ENCODE data around the gene MYH15.

Gene MYH15

DNA sequence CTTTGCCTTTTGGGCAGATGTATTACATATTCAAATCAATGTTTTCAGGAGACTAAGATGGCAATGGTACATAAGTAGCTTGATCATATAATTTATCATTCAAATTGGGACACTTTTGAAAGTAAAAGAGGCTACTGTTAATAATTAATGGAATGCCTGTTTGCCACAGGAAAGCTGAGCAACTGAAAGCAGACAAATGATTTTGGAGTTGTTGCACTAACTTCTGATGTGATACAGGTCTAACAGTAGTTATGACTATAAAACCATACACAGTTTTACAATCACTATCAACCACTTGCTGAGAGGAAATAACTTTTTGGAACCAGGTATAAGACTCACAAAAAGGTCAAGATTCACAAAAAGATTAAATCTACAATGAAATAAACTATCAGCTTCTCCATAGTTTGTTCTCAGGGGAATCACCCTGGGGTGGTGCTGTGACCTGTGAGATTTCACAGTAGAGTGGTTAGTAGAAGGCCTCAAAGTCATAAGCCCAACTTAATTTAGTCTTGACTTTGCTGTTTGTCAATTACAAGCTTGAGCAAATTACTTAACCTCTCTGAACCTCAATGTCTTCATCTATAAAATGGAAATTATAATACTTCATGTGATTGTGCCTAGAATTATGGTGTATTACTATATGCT is 171.4 kb downstream of the MYH15 start:
- DNase-seq (ENCODE audit: low read depth, low spot score), result no peak

DNA sequence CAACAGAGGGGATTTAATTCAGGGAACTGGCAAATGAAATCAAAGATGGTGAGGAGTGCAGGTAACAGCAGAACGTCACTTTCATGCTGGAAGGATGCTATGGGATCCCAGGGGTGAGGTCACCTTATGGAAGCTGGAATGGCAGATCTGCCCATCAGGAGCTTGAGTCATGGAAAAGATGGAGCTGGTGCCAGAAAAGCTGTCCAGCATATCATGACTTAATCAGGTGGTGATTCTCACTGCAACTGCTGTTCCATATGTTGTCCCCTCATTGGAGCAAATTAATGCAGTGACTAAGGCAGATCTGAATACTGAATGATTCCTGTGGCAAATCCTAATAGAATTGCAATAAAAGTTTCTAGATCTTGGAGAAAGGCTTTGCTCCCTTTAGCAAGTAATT is 175.7 kb downstream of the MYH15 start:
- DNase-seq (ENCODE audit: low read depth, low spot score), result no peak

DNA sequence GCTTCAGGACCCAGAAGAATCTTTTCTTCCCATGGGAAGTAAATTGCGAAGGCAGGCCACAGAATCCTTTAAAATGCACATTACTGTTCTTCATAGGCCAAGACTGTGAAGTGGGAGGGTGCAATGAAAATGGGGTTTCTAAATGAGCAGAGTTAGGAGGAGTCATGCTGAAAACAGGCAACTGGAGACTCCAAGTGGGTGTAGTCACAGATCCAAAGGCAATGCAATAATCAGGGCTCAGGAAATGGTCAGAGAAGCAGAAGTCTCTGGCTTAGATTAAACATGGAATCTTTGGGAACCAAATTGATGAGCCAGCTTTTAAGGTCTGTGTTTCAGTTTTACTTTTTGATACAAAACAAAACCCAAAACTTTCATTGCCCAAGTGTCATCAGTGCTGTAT is 176.4 kb downstream of the MYH15 start:
- DNase-seq (ENCODE audit: low read depth, low spot score), result no peak

DNA sequence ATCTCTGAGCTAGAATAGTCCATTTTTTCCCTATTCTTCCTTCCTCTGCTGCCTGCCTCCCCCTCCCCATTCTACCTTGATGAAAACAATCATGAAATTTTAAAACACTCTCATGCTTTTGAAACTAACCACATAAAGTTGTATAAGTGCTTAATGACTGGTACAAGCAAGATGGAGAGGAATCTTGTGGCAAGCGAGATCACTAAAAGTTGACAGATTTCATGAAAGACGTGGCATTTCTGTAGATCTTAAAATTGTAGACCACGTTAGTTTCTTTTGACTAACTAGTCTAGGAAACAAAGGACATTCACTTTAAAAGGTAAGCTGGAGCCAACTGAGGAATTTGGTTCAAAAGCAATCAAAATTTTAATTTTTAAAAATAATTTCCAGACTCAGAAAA is 178.6 kb downstream of the MYH15 start:
- no peak for DNase-seq (ENCODE audit: low read depth, low spot score)

Data from iPS DF 19.7 (cell line).